Measurements from ENCODE around the gene SYCE3. TPM values are rescaled to one million over a fixed set of nuclear protein-coding genes. Genes with fewer than 3 reads are reported as not detected.

The SYCE3 gene
- polyA plus RNA-seq, 1 donor: not detected

GRCh38 chr22:50531962-50532674 is 30.6 kb downstream of the SYCE3 start:
- no peak for DNase-seq

GRCh38 chr22:50531546-50531961 is 31.2 kb downstream of the SYCE3 start:
- DNase-seq: no peak

GRCh38 chr22:50530877-50531545 is 31.7 kb downstream of the SYCE3 start:
- DNase-seq: peak; percentile 45

GRCh38 chr22:50530580-50530876 is 32.2 kb downstream of the SYCE3 start:
- no peak for DNase-seq

- no peak for DNase-seq
Measured at GRCh38 chr22:50529897-50530579, 32.7 kb downstream of the SYCE3 start, which contains the start of gene TYMP. TSS of gene TYMP (minus strand) at chr22:50530012. CDS start at chr22:50529709, 303 bp downstream.

- DNase-seq: no peak
Measured at GRCh38 chr22:50529416-50529896, 33.3 kb downstream of the SYCE3 start.

- no peak for DNase-seq
Measured at GRCh38 chr22:50528682-50529415, 33.9 kb downstream of the SYCE3 start.

GRCh38 chr22:50527921-50528681 is 34.6 kb downstream of the SYCE3 start:
- no peak for DNase-seq

- DNase-seq: no peak
Measured at GRCh38 chr22:50526834-50527801, 35.6 kb downstream of the SYCE3 start.

- DNase-seq: peak; percentile 74
Measured at GRCh38 chr22:50526108-50526833, 36.4 kb downstream of the SYCE3 start.

- DNase-seq: no peak
Measured at GRCh38 chr22:50525858-50526107, 36.9 kb downstream of the SYCE3 start.

GRCh38 chr22:50525104-50525857 is 37.4 kb downstream of the SYCE3 start, which contains the start of gene SCO2:
TSS of gene SCO2 (minus strand) at chr22:50525598. CDS start at chr22:50524411, 1,187 bp downstream.
- peak; percentile 95 for DNase-seq

GRCh38 chr22:50524676-50525103 is 38.0 kb downstream of the SYCE3 start:
- no peak for DNase-seq

GRCh38 chr22:50523806-50524675 is 38.7 kb downstream of the SYCE3 start:
- DNase-seq: no peak

- no peak for DNase-seq
Measured at GRCh38 chr22:50523458-50523805, 39.3 kb downstream of the SYCE3 start.

GRCh38 chr22:50522806-50523438 is 39.8 kb downstream of the SYCE3 start:
- no peak for DNase-seq

- DNase-seq: no peak
Measured at GRCh38 chr22:50522208-50522805, 40.4 kb downstream of the SYCE3 start.

Data from left kidney (tissue), 2 donors.